Lung (tissue), 12 donors: ENCODE measurements around the gene STH. TPM values are rescaled to one million over a fixed set of nuclear protein-coding genes. Genes with fewer than 3 reads are reported as not detected.
A peak's percentile ranks its signal among the peaks of the same experiment; 100 is the strongest.

Source experiments
- ATAC-seq: fragments of 200-7000 bp; cut with Tn5 transposase; one replicate; pipeline ENCODE4 v1.9.1; 2020; ENCODE audit warnings: moderate number of reproducible peaks; ENCODE audit not compliant: insufficient read depth, low FRiP score
- DNase-seq, 3 donors: peaks; one replicate each; pipeline ENCODE4 v3.0.0-alpha.2; 2013 to 2017
- H3K27ac ChIP-seq, 2 donors: one replicate each; pipeline ENCODE4 v1.5.1; 2013; ENCODE audit warnings: mild to moderate bottlenecking in 2 of 2, moderate library complexity in 2 of 2, control low read depth in 1 of 2, inconsistent platforms in 1 of 2, low read depth in 1 of 2, low read length in 1 of 2
- H3K27me3 ChIP-seq, 3 donors: one replicate each; pipeline ENCODE4 v1.5.1; 2013; ENCODE audit warnings: low read length in 2 of 3; ENCODE audit not compliant: control insufficient read depth in 3 of 3, insufficient read depth in 3 of 3
- H3K36me3 ChIP-seq, 4 donors: one replicate each; pipeline ENCODE4 v1.5.1; 2013; ENCODE audit warnings: low read length in 4 of 4, mild to moderate bottlenecking in 1 of 4, moderate library complexity in 1 of 4; ENCODE audit not compliant: control insufficient read depth in 4 of 4, insufficient read depth in 4 of 4
- H3K4me1 ChIP-seq, 5 donors: one replicate each; pipeline ENCODE4 v1.5.1; 2013; ENCODE audit warnings: low read length in 5 of 5, mild to moderate bottlenecking in 2 of 5, moderate library complexity in 1 of 5; ENCODE audit not compliant: control insufficient read depth in 5 of 5, insufficient read depth in 5 of 5
- H3K4me3 ChIP-seq: one replicate; pipeline ENCODE4 v1.5.1; 2013; ENCODE audit warnings: mild to moderate bottlenecking, control low read depth, moderate library complexity
- H3K9ac ChIP-seq, 2 donors: one replicate each; pipeline ENCODE4 v1.5.1; 2013; ENCODE audit warnings: low read length in 2 of 2, control low read depth in 1 of 2; ENCODE audit not compliant: insufficient read depth in 1 of 2
- H3K9me3 ChIP-seq, 4 donors: one replicate each; pipeline ENCODE4 v1.5.1; 2013; ENCODE audit warnings: low read length in 3 of 4, mild to moderate bottlenecking in 1 of 4, moderate library complexity in 1 of 4; ENCODE audit not compliant: control insufficient read depth in 4 of 4, insufficient read depth in 3 of 4
- CTCF ChIP-seq: IDR thresholded peaks from 2 replicates; pipeline ENCODE4 v1.5.1; 2012; ENCODE audit warnings: mild to moderate bottlenecking; ENCODE audit errors: control extremely low read depth, extremely low read depth
- WGBS, 2 donors: extraction: QIAGEN DNeasy Blood & Tissue Kit; methylation state at CpG; one replicate each; pipeline ENCODE4 v1.1.7; 2013; 5-methylcytosine and 5-hydroxymethylcytosine counted together
- polyA plus RNA-seq, 2 donors: library from polyadenylated mRNA; stranded (reverse); fragments of 200-250 nt; gene quantifications; one replicate each; pipeline ENCODE4 v1.2.1, GENCODE V29; 2013
- total RNA-seq, 2 donors: library from RNA; depleted of rRNA in 1 of 2; stranded (reverse); fragments of >200 nt in 1 of 2; gene quantifications; one replicate each; pipeline ENCODE4 v1.2.1, GENCODE V29; 2014 to 2021
- donor health status: control.
- donor health status: control.
- donor health status: Bipolar disorder and iron deficiency.
- donor health status: healthy.
- donor health status: DM: yes; HTN: yes; CAD: no.

Gene STH
- total and polyA plus RNA-seq, 4 donors: not detected

GRCh38 chr17:46044989-46045388 lies 45.9 kb downstream of the STH start:
- DNase-seq (no peak), ATAC-seq (no peak)
- H3K9ac ChIP-seq: no peak overlapping the region
- no peaks in the 10 kb centered on the region for H3K27me3 ChIP-seq
- H3K4me3 ChIP-seq: no peak overlapping the region
- H3K27ac ChIP-seq: no peak overlapping the region
- no peaks in the 10 kb centered on the region for H3K9me3 ChIP-seq
- whole genome bisulfite sequencing, 2 donors: 66 to 93% methylated on average over 2 of the region's 2 CpGs
- H3K4me1 ChIP-seq: no peaks in the 10 kb centered on the region
- TF ChIP-seq CTCF: no peak
- peaks cover 12 to 49% (median 14%) of the 10 kb centered on the region in 4 donors for H3K36me3 ChIP-seq

- Histone ChIP-seq H3K36me3 (peaks cover 10 to 48% (median 19%) of the 10 kb centered on the region in 4 donors), H3K9me3 (no peaks in the 10 kb centered on the region), H3K9ac (no peak overlapping the region), H3K4me3 (no peak overlapping the region), H3K27me3 (no peaks in the 10 kb centered on the region), H3K27ac (no peak overlapping the region), H3K4me1 (no peaks in the 10 kb centered on the region)
- 78 to 90% methylated on average over 3 of the region's 3 CpGs for WGBS, 2 donors
- ATAC-seq (no peak), DNase-seq (no peak)
- TF ChIP-seq CTCF: no peak
Measured at GRCh38 chr17:46045639-46046038, 46.6 kb downstream of the STH start.

GRCh38 chr17:46046957-46047356 lies 47.9 kb downstream of the STH start:
- ATAC-seq: no peak
- DNase-seq: peak in 1 of 3 donors; percentile 11
- Histone ChIP-seq H3K9me3 (no peaks in the 10 kb centered on the region), H3K4me1 (peaks cover 0 to 6% (median 0%) of the 10 kb centered on the region in 5 donors), H3K9ac (no peak overlapping the region), H3K27me3 (no peaks in the 10 kb centered on the region), H3K27ac (no peak overlapping the region), H3K4me3 (no peak overlapping the region), H3K36me3 (peaks cover 10 to 50% (median 21%) of the 10 kb centered on the region in 4 donors)
- WGBS, 2 donors: 38 to 61% methylated on average over 1 of the region's 1 CpG
- TF ChIP-seq CTCF: no peak

- H3K4me3 ChIP-seq: no peak overlapping the region
- no peak overlapping the region for H3K27ac ChIP-seq
- DNase-seq (no peak), ATAC-seq (no peak)
- no peaks in the 10 kb centered on the region for H3K27me3 ChIP-seq
- no peaks in the 10 kb centered on the region for H3K9me3 ChIP-seq
- peaks cover 0 to 6% (median 0%) of the 10 kb centered on the region in 5 donors for H3K4me1 ChIP-seq
- WGBS, 2 donors: 96 to 97% methylated on average over 5 of the region's 5 CpGs
- no peak overlapping the region for H3K9ac ChIP-seq
- H3K36me3 ChIP-seq: peaks cover 10 to 48% (median 21%) of the 10 kb centered on the region in 4 donors
- no peak for TF ChIP-seq CTCF
Measured at GRCh38 chr17:46047398-46047797, 48.3 kb downstream of the STH start.
